Posterior vena cava (tissue), 2 donors: ENCODE results near the gene SELENOO. TPM values are rescaled to one million over a fixed set of nuclear protein-coding genes. Genes with fewer than 3 reads are reported as not detected.

Experiments used
- DNase-seq: peaks from one replicate; pipeline ENCODE4 v3.0.0-alpha.2; 2020; ENCODE audit warnings: low spot score
- intact Hi-C, 2 donors: fragments of 100-400 bp; cut with DNase I; formaldehyde crosslinking; loops; one replicate each; pipeline versions ENCODE4 v1.14.1 to v1.14.2; 2022 to 2023
- total RNA-seq, 2 donors: library from RNA; stranded (reverse); fragmentation: NEBNext Ultra II Directional; extraction: Animal tissue kit (Norgen Biotek cat#: 25700); gene quantifications; one replicate each; pipeline ENCODE4 v1.2.1, GENCODE V29; 2021
- donor health status: DM: yes; HTN: yes; CAD: no.
- donor health status: DM: yes; HTN: yes; CAD: no.

Gene SELENOO
- total RNA-seq, 2 donors from 2014 or later, result 10.8 to 11.9 TPM

- intact Hi-C loops, result loop anchor here in 1 of 2 donors (5.0 kb wide), 1 partner anchor 62 kb away; no protein-coding TSS in a partner anchor
- DNase-seq, result no peak
Measured at GRCh38 chr22:50208939-50209892, 8.4 kb downstream of the SELENOO start.

GRCh38 chr22:50209893-50210292, 9.1 kb downstream of the SELENOO start:
- no peak for DNase-seq
- intact Hi-C loops, result loop anchor here (2.0 to 10.0 kb wide), 3 partner anchors 63 to 425 kb away; no protein-coding TSS in a partner anchor

- intact Hi-C loops, result loop anchor here in 1 of 2 donors (2.0 to 10.0 kb wide), 2 partner anchors 64 to 426 kb away; no protein-coding TSS in a partner anchor
Measured at GRCh38 chr22:50210378-50211139, 9.7 kb downstream of the SELENOO start.

GRCh38 chr22:50211147-50211546, 10.3 kb downstream of the SELENOO start:
- DNase-seq, result no peak
- intact Hi-C loops, result loop anchor here in 1 of 2 donors (2.0 to 10.0 kb wide), 2 partner anchors 64 to 426 kb away; no protein-coding TSS in a partner anchor

More at GRCh38 chr22:50210378-50211139, 9.7 kb downstream of the SELENOO start:
- no peak for DNase-seq

GRCh38 chr22:50213263-50213662, 12.5 kb downstream of the SELENOO start:
- intact Hi-C loops, result loop anchor here in 1 of 2 donors (10.0 kb wide), 1 partner anchor 428 kb away; no protein-coding TSS in a partner anchor
- no peak for DNase-seq

- DNase-seq, result no peak
- intact Hi-C loops, result loop anchor here in 1 of 2 donors (10.0 kb wide), 1 partner anchor 431 kb away; no protein-coding TSS in a partner anchor
Measured at GRCh38 chr22:50215297-50216054, 14.7 kb downstream of the SELENOO start.

GRCh38 chr22:50216055-50216683, 15.4 kb downstream of the SELENOO start:
- intact Hi-C loops, result loop anchor here in 1 of 2 donors (10.0 kb wide), 1 partner anchor 431 kb away; no protein-coding TSS in a partner anchor
- DNase-seq, result no peak

- intact Hi-C loops, result loop anchor here in 1 of 2 donors (10.0 kb wide), 1 partner anchor 432 kb away; no protein-coding TSS in a partner anchor
Measured at GRCh38 chr22:50216684-50217520, 16.1 kb downstream of the SELENOO start.

GRCh38 chr22:50217543-50218152, 16.8 kb downstream of the SELENOO start:
- intact Hi-C loops, result loop anchor here in 1 of 2 donors (10.0 kb wide), 1 partner anchor 433 kb away; no protein-coding TSS in a partner anchor

More at GRCh38 chr22:50216684-50217520, 16.1 kb downstream of the SELENOO start:
- DNase-seq, result no peak

GRCh38 chr22:50218153-50218995, 17.6 kb downstream of the SELENOO start:
- intact Hi-C loops, result loop anchor here in 1 of 2 donors (10.0 kb wide), 1 partner anchor 434 kb away; no protein-coding TSS in a partner anchor
- peak; percentile 78 for DNase-seq

More at GRCh38 chr22:50217543-50218152, 16.8 kb downstream of the SELENOO start:
- peak; percentile 67 for DNase-seq

GRCh38 chr22:50218996-50219727, 18.4 kb downstream of the SELENOO start:
- DNase-seq, result peak; percentile 91
- intact Hi-C loops, result loop anchor here in 1 of 2 donors (10.0 kb wide), 1 partner anchor 434 kb away; no protein-coding TSS in a partner anchor

- peak; percentile 76 for DNase-seq
- intact Hi-C loops, result loop anchor here (10.0 kb wide), 2 partner anchors 285 to 435 kb away; no protein-coding TSS in a partner anchor
Measured at GRCh38 chr22:50219800-50220602, 19.2 kb downstream of the SELENOO start.

GRCh38 chr22:50220603-50221409, 20.0 kb downstream of the SELENOO start:
- intact Hi-C loops, result loop anchor here in 1 of 2 donors (10.0 kb wide), 1 partner anchor 286 kb away; no protein-coding TSS in a partner anchor
- peak; percentile 78 for DNase-seq
